NCI-H2029 treated with DMSO at 0.1 percent for 48 hours (cell line): ENCODE results near the gene CERK.
"Not testable (repeated sequence)": the region's sequence is repeated elsewhere in the genome, so short reads cannot be mapped to it uniquely, and the experiment has no call there.

ENCODE experiments used
- DNase-seq: peaks from one replicate; lab custom pipeline; 2025; lab: John Stamatoyannopoulos, UW

CERK gene

GRCh38 chr22:46748908-46749675 lies 11.0 kb upstream of the CERK start:
- DNase-seq = no peak

- no peak for DNase-seq
These were observed 10.3 kb upstream of the CERK start for GRCh38 chr22:46748206-46748907.

GRCh38 chr22:46747646-46748045 lies 9.6 kb upstream of the CERK start:
- DNase-seq = no peak

- no peak for DNase-seq
These were observed 8.6 kb upstream of the CERK start for GRCh38 chr22:46746620-46747019.

GRCh38 chr22:46746192-46746591 lies 8.1 kb upstream of the CERK start:
- DNase-seq = no peak

GRCh38 chr22:46744581-46744980 lies 6.5 kb upstream of the CERK start:
- no peak for DNase-seq

GRCh38 chr22:46742576-46743221 lies 4.6 kb upstream of the CERK start:
- no peak for DNase-seq

GRCh38 chr22:46741974-46742519 lies 4.0 kb upstream of the CERK start:
- no peak for DNase-seq

GRCh38 chr22:46740910-46741780 lies 3.1 kb upstream of the CERK start:
- DNase-seq = no peak

GRCh38 chr22:46739094-46739870 lies 1.2 kb upstream of the CERK start:
- no peak for DNase-seq

GRCh38 chr22:46738647-46739093 lies 618 bp upstream of the CERK start:
- no peak for DNase-seq

- no peak for DNase-seq
These were observed 712 bp downstream of the CERK start for GRCh38 chr22:46737105-46737975.

GRCh38 chr22:46736705-46737104 lies 1.3 kb downstream of the CERK start:
- no peak for DNase-seq

GRCh38 chr22:46735747-46736608 lies 2.1 kb downstream of the CERK start:
- DNase-seq = no peak

- DNase-seq = peak; percentile 23
These were observed 3.1 kb downstream of the CERK start for GRCh38 chr22:46734830-46735453.

- not testable (repeated sequence) for DNase-seq
These were observed 3.8 kb downstream of the CERK start for GRCh38 chr22:46734213-46734722.

GRCh38 chr22:46732513-46732912 lies 5.5 kb downstream of the CERK start:
- DNase-seq = no peak

GRCh38 chr22:46732041-46732379 lies 6.0 kb downstream of the CERK start:
- no peak for DNase-seq
